Osteocyte (in vitro differentiated cells): Measurements from ENCODE around the gene JCAD. TPM values are rescaled to one million over a fixed set of nuclear protein-coding genes. Genes with fewer than 3 reads are reported as not detected.
A peak's percentile ranks its signal among the peaks of the same experiment; 100 is the strongest.
"Not testable (repeated sequence)": the region's sequence is repeated elsewhere in the genome, so short reads cannot be mapped to it uniquely, and the experiment has no call there.

Source experiments
- DNase-seq: peaks from one replicate; pipeline ENCODE4 v3.0.0; 2021; ENCODE audit warnings: mixed read lengths; ENCODE audit not compliant: unreplicated experiment; ENCODE audit errors: extremely low spot score
- H3K27ac Mint-ChIP-seq: one replicate; pipeline ENCODE4 v1.8.0; 2021; ENCODE audit warnings: mild to moderate bottlenecking, mixed read lengths; ENCODE audit not compliant: unreplicated experiment
- H3K27me3 Mint-ChIP-seq: one replicate; pipeline ENCODE4 v1.8.0; 2021; ENCODE audit warnings: mixed read lengths; ENCODE audit not compliant: unreplicated experiment
- H3K36me3 Mint-ChIP-seq: one replicate; pipeline ENCODE4 v1.8.0; 2021; ENCODE audit warnings: mixed read lengths; ENCODE audit not compliant: unreplicated experiment
- H3K4me1 Mint-ChIP-seq: one replicate; pipeline ENCODE4 v1.8.0; 2021; ENCODE audit warnings: mixed read lengths; ENCODE audit not compliant: unreplicated experiment
- H3K4me3 Mint-ChIP-seq: one replicate; pipeline ENCODE4 v1.8.0; 2021; ENCODE audit warnings: mild to moderate bottlenecking, moderate library complexity, mixed read lengths; ENCODE audit not compliant: unreplicated experiment
- H3K9me3 Mint-ChIP-seq: one replicate; pipeline ENCODE4 v1.8.0; 2021; ENCODE audit warnings: mixed read lengths; ENCODE audit not compliant: unreplicated experiment
- CTCF ChIP-seq: fragments of 200-600 bp; sonication (generic); IDR thresholded peaks from 2 replicates; pipeline ENCODE4 v1.5.0; 2021; ENCODE audit warnings: antibody characterized with exemption, mild to moderate bottlenecking, moderate library complexity
- long read RNA-seq: library from polyadenylated mRNA; unstranded; transcript quantifications from one replicate; pipeline ENCODE4 v2.0.0, GENCODE V29; 2021
- total RNA-seq: library from RNA; stranded (reverse); gene quantifications from 2 replicates; pipeline ENCODE4 v1.2.1, GENCODE V29; 2021

Gene JCAD
- total RNA-seq: 7.5 and 7.7 TPM in 2 replicates
- long read RNA-seq, partial matches to known transcripts: 2 of 3 reads
- long read RNA-seq, other reads (novel, unspliced or antisense): 1 of 3 reads

- no peak for TF ChIP-seq CTCF
- no peaks in the 10 kb centered on the region for H3K36me3 Mint-ChIP-seq
- peak; percentile 88 for DNase-seq
- no peaks in the 10 kb centered on the region for H3K9me3 Mint-ChIP-seq
- H3K27me3 Mint-ChIP-seq: peaks cover 12% of the 10 kb centered on the region
- H3K4me3 Mint-ChIP-seq: peak within 1 kb of the TSS; percentile 73
- peaks cover 49% of the 10 kb centered on the region for H3K4me1 Mint-ChIP-seq
- H3K27ac Mint-ChIP-seq: peak within 1 kb of the TSS; percentile 63
Observed at GRCh38 chr10:30059209-30060107, at the start of gene JCAD. Gene JCAD (minus strand): TSS chr10:30059586. CDS start chr10:30047812, 11,774 bp downstream.

- TF ChIP-seq CTCF: no peak
- H3K27me3 Mint-ChIP-seq: peaks cover 15% of the 10 kb centered on the region
- peaks cover 2% of the 10 kb centered on the region for H3K4me1 Mint-ChIP-seq
- peaks cover 5% of the 10 kb centered on the region for H3K9me3 Mint-ChIP-seq
- no peaks in the 10 kb centered on the region for H3K36me3 Mint-ChIP-seq
- no peak for DNase-seq
- no peak overlapping the region for H3K4me3 Mint-ChIP-seq
- H3K27ac Mint-ChIP-seq: no peak overlapping the region
Observed at GRCh38 chr10:30106987-30107386, 47.6 kb upstream of the JCAD start.

- Mint-ChIP-seq H3K4me1 (peaks cover 6% of the 10 kb centered on the region), H3K9me3 (peaks cover 5% of the 10 kb centered on the region), H3K4me3 (no peak overlapping the region), H3K27me3 (peaks cover 17% of the 10 kb centered on the region), H3K27ac (no peak overlapping the region), H3K36me3 (no peaks in the 10 kb centered on the region)
- no peak for DNase-seq
- TF ChIP-seq CTCF: no peak
Observed at GRCh38 chr10:30103595-30104320, 44.4 kb upstream of the JCAD start.

GRCh38 chr10:30099706-30100105, 40.3 kb upstream of the JCAD start:
- H3K9me3 Mint-ChIP-seq, H3K27ac Mint-ChIP-seq, DNase-seq, H3K36me3 Mint-ChIP-seq, H3K4me1 Mint-ChIP-seq, H3K4me3 Mint-ChIP-seq: not testable (repeated sequence)
- H3K27me3 Mint-ChIP-seq: peaks cover 34% of the 10 kb centered on the region

- peaks cover 5% of the 10 kb centered on the region for H3K9me3 Mint-ChIP-seq
- peaks cover 9% of the 10 kb centered on the region for H3K4me1 Mint-ChIP-seq
- no peak for DNase-seq
- no peaks in the 10 kb centered on the region for H3K36me3 Mint-ChIP-seq
- H3K4me3 Mint-ChIP-seq: no peak overlapping the region
- H3K27ac Mint-ChIP-seq: no peak overlapping the region
- H3K27me3 Mint-ChIP-seq: peaks cover 34% of the 10 kb centered on the region
- TF ChIP-seq CTCF: no peak
Observed at GRCh38 chr10:30099101-30099500, 39.7 kb upstream of the JCAD start.
